DMS153 treated with DMSO at 0.1 percent for 48 hours (cell line): ENCODE measurements around the gene IQCN.
A peak's percentile ranks its signal among the peaks of the same experiment; 100 is the strongest.

ENCODE experiments used
- DNase-seq: peaks from one replicate; lab custom pipeline; 2025; ENCODE audit not compliant: unreplicated experiment; lab: John Stamatoyannopoulos, UW

Gene IQCN

DNA sequence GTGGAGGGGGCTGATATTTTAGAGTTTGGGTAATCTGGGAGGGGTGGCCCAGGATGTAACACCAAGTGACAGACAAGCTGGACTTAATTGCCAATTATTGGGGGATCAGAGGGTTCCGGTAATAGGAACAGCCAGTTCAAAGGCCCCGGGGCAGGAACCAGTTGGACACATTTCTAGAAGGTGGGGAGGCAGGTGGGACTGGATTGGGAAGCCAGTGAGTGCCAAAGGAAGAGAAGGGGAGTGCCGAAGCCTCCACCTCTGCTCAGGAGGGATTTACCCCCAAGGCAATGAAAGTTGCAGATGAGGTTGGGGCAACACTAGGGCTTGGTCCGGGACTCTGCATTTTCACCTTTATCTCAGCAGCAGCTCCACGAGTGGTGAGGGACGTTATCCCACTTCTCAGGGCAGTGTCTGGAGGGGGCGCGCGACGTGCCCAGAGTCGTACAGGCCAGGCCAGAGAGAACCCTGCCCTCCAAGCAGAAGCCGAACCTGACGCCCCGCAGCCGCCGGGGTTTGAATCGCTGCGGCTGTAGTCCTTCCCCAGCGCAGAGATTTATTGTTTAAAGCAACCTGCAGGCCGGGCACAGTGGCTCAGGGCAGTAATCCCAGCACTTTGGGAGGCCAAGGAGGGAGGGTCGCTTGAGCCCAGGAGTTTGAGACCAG lies 12.9 kb upstream of the IQCN start:
- DNase-seq, result no peak

DNA sequence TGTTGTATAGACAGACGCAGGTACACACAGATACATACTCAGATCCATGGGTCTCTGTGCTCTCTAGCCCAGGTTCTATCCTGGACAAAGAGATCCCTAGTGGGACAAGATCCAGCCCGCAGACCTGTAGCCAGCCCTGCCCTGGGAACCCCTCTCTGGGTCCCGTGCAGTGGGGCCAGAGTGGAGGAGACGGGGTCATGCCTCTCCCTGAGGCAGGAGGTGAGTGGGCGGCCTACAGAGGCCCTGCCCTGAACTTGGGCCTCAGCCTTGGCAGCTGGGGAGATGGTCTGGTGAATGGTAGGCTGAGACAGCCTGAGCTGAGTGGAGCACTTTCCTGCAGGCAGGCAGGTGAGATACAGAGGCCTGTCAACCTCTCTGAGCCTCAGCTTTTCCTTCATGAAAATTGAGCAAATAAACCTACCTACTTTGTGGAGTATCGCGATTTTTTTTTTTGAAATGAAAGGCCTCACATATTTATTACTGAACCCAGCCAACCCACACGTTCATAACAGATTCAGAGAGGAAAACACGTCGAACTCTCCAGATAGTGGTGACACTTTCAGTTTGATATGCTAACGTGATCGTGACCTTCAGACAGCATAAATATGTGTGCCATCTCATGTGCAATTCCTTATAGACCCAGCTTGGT lies 10.6 kb upstream of the IQCN start:
- no peak for DNase-seq

GRCh38 chr19:18283338-18283737 lies 9.1 kb upstream of the IQCN start:
- DNase-seq, result no peak

DNA sequence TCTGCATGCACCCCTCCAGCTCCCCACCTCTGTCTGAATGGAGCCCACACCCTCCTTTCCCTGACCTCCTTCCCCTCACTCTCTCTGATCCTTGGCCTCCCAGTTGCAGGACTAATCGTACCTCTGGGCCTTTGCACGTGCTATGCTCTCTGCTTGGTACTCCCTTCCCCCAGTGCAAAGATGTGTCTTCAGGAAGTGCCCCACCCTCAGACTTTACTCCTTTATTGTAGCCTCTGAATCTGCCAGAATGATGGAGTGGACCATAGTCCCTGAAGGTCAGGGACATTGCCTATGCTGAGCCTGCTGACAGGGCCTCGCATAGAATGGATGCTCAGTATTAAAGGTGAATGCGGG lies 8.5 kb upstream of the IQCN start:
- no peak for DNase-seq

DNA sequence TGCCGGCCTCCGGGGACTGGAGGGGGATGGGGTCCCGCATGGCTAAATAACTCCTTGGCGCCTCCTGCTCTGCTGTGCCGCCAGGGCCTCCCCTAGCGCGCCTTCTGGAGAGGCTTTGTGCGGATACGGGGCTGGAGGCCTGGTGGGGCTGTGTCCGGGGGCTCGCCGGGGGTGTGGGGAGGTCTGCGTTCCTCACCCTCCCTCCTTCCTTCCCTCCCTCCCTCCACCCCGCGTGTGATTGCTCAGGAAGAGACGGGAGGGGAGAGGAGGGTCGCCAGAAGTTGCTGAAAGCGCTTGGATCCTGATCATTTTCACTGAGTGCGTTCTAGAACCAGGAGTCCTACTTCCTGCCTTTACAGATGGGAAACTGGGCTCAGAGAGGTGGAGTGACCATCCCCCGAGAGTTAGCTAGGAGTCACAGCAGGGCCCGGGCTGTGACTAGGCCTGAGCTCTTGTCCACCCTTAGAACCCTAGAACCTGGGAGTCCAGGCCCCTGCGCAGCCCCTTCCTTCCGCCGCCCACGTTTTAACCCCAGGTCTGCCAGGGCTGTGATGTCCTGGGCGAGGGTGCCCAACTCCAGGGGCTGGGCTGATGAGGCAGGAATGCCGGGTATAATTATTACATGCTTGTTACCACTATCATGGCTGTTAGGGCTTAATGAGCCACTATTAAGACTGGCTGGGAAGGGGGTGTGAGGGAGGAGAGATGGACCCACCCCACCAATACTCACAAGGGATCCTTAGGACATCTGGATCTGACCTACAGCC lies 8.0 kb upstream of the IQCN start:
- DNase-seq, result peak; percentile 82

- DNase-seq, result peak; percentile 90
These were observed 7.1 kb upstream of the IQCN start, which contains the start of gene JUND for GRCh38 chr19:18281082-18282020. JUND (minus strand) TSS chr19:18281622; CDS start chr19:18281484, 138 bp downstream.

- DNase-seq, result peak; percentile 35
These were observed 6.2 kb upstream of the IQCN start for GRCh38 chr19:18280247-18281081.

GRCh38 chr19:18279516-18280246 lies 5.4 kb upstream of the IQCN start:
- peak; percentile 82 for DNase-seq

GRCh38 chr19:18279266-18279515 lies 4.9 kb upstream of the IQCN start:
- no peak for DNase-seq

GRCh38 chr19:18278521-18279265 lies 4.4 kb upstream of the IQCN start:
- DNase-seq, result no peak

- no peak for DNase-seq
These were observed 617 bp upstream of the IQCN start for GRCh38 chr19:18274781-18275356.

DNA sequence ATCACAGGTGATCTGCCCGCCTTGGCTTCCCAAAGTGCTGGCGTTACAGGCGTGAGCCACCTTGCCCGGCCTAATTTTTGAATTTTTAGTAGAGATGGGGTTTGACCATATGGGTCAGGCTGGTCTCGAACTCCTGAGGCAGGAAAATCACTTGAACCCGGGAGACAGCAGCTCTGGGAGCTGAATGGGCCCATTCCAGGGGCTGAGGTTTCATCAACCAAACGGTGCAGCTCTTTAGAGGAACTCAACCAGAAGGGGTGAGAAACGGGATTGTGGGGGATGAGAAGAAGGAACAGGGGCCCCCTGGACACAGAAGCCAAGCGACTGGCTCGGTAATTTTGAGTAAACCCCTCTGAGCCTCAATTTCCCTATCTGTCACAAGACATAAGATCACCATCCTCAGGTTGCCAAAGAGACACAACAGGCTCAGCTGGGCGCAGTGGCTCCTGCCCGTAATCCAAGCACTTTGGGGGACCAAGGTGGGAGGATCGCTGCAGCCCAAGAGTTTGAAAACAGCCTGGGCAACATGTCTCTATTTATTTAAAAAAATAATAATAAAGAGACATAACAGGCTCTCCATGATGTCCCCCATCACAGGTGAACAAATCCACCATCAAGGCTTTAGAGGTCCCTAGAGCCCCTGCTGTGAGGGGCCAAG lies 562 bp downstream of the IQCN start:
- DNase-seq, result no peak

GRCh38 chr19:18271433-18271841 lies 2.8 kb downstream of the IQCN start:
- no peak for DNase-seq

- no peak for DNase-seq
These were observed 3.9 kb downstream of the IQCN start for GRCh38 chr19:18270326-18270725.

DNA sequence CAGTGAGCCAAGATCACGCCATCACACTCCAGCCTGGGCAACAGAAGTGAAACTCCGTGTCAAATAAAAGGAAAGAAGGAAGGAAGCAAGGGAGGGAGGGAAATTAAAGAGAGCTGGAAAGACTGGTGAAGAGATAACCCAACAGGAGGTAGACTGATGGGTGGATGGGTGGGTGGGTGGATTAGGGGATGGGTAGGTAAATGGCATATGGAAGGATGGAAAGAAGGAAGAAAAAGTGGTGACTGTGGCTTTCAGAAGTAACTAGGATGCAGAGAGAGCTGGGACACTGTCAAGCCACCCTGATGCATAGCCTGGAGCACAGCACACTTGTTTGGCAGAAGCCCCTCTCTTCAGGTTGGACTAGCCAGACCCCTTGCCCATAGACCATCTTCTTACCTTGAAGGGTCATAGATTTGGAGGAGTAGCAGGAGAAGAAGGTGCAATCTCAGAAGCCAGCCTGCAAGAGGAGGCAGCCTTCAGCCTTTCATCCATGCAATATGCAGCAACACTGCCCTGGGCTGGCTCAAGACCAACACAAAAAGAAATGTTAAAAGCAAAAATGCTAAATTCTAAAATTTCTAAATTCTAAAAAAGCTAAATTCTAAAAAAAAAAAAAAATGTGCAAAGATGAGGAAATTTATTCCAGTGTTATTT lies 5.1 kb downstream of the IQCN start:
- DNase-seq, result no peak

GRCh38 chr19:18266771-18267686 lies 7.2 kb downstream of the IQCN start:
- no peak for DNase-seq

- no peak for DNase-seq
These were observed 8.7 kb downstream of the IQCN start for GRCh38 chr19:18265582-18265981.
